H1 (cell line): ENCODE data around the gene S100A4. TPM values are rescaled to one million over a fixed set of nuclear protein-coding genes. Genes with fewer than 3 reads are reported as not detected.

Experiments
- CTCF ChIA-PET: fragments of 300-600 bp; sonication (Branson Sonifier 250); formaldehyde crosslinking; loops from one replicate; lab custom pipeline; 2021; ENCODE audit not compliant: partially characterized antibody; lab: Charles Lee
- POLR2A ChIA-PET: fragments of 300-600 bp; sonication (Branson Sonifier 250); formaldehyde crosslinking; loops from one replicate; lab custom pipeline; 2021; ENCODE audit warnings: inconsistent platforms; ENCODE audit not compliant: partially characterized antibody; lab: Charles Lee
- DNase-seq, 2 experiments: peaks; one replicate each; pipeline versions ENCODE4 v3.0.0 to v3.0.0-alpha.2; 2010 to 2022; ENCODE audit warnings: low spot score in 2 of 2, low read depth in 1 of 2, mixed read lengths in 1 of 2
- FAIRE-seq: peaks from 2 replicates; lab custom pipeline; 2011; peaks lifted over from hg19 to GRCh38; lab: Jason Lieb, UNC
- H2AFZ ChIP-seq: 2 replicates; pipeline ENCODE4 v1.8.1; 2012; ENCODE audit warnings: low read length, inconsistent platforms
- H2AK5ac ChIP-seq: 2 replicates; pipeline ENCODE4 v1.6.1; 2013; ENCODE audit warnings: low read depth, low read length
- H2BK120ac ChIP-seq: replicated peaks from 2 replicates; pipeline ENCODE3; 2013; ENCODE audit warnings: low read depth, low read length, inconsistent platforms
- H2BK12ac ChIP-seq: 2 replicates; pipeline ENCODE4 v1.6.1; 2013; ENCODE audit warnings: low read depth, low read length
- H2BK15ac ChIP-seq: 2 replicates; pipeline ENCODE4 v1.6.1; 2013; ENCODE audit warnings: low read length
- H2BK20ac ChIP-seq: 2 replicates; pipeline ENCODE4 v1.6.1; 2013; ENCODE audit warnings: low read length
- H2BK5ac ChIP-seq: 2 replicates; pipeline ENCODE4 v1.6.1; 2013; ENCODE audit warnings: low read depth, low read length
- H3K14ac ChIP-seq: 2 replicates; pipeline ENCODE4 v1.6.1; 2013; ENCODE audit warnings: inconsistent platforms; ENCODE audit not compliant: insufficient read length
- H3K18ac ChIP-seq: 2 replicates; pipeline ENCODE4 v1.6.1; 2013; ENCODE audit warnings: low read length; ENCODE audit errors: extremely low read depth
- H3K23ac ChIP-seq: 2 replicates; pipeline ENCODE4 v1.6.1; 2013; ENCODE audit warnings: inconsistent platforms; ENCODE audit not compliant: insufficient read length
- H3K23me2 ChIP-seq: 2 replicates; pipeline ENCODE4 v1.6.1; 2013; ENCODE audit warnings: low read depth, low read length
- H3K27ac ChIP-seq: 2 replicates; pipeline ENCODE4 v1.6.1; 2011; ENCODE audit warnings: low read depth, low read length, inconsistent platforms
- H3K27me3 ChIP-seq, 4 experiments: replicated peaks in 1 of 4; 1 replicate in 1 of 4; 2 replicates in 3 of 4; pipeline versions ENCODE4 v1.6.1 to v1.8.1; 2011 to 2013; ENCODE audit warnings: low read length in 3 of 4, mild to moderate bottlenecking in 3 of 4, inconsistent platforms in 2 of 4, mixed read lengths in 2 of 4, moderate library complexity in 1 of 4; ENCODE audit not compliant: control insufficient read depth in 3 of 4, insufficient read depth in 3 of 4; ENCODE audit errors: extremely low read depth in 1 of 4
- H3K36me3 ChIP-seq, 4 experiments: 2 replicates each; pipeline versions ENCODE4 v1.6.1 to v1.8.1; 2011 to 2013; ENCODE audit warnings: mild to moderate bottlenecking in 4 of 4, low read length in 3 of 4, moderate library complexity in 2 of 4, control low read depth in 1 of 4, inconsistent platforms in 1 of 4; ENCODE audit not compliant: insufficient read depth in 4 of 4, control insufficient read depth in 2 of 4
- H3K4ac ChIP-seq: replicated peaks from 2 replicates; pipeline ENCODE3; 2013; ENCODE audit warnings: low read length, low read depth, mixed read lengths, inconsistent platforms; ENCODE audit not compliant: insufficient read length
- H3K4me1 ChIP-seq, 4 experiments: replicated peaks in 1 of 4; 1 replicate in 1 of 4; 2 replicates in 3 of 4; pipeline versions ENCODE4 v1.6.1 to v1.8.1; 2011 to 2013; ENCODE audit warnings: low read length in 3 of 4, inconsistent platforms in 2 of 4, mixed read lengths in 1 of 4; ENCODE audit not compliant: insufficient read depth in 4 of 4, control insufficient read depth in 3 of 4
- H3K4me2 ChIP-seq, 2 experiments: 2 replicates each; pipeline versions ENCODE4 v1.6.1 to v1.8.1; 2011 to 2013; ENCODE audit warnings: low read depth in 2 of 2, low read length in 2 of 2, control low read depth in 1 of 2, inconsistent platforms in 1 of 2, mild to moderate bottlenecking in 1 of 2; ENCODE audit not compliant: insufficient read depth in 1 of 2
- H3K4me3 ChIP-seq, 4 experiments: fragments of 200-600, 300-600 bp in 1 of 4; sonication (generic), shearing (Covaris generic), sonication (Bioruptor Twin) in 1 of 4; 2 replicates each; pipeline versions ENCODE4 v1.5.1 to v1.8.1; 2011 to 2016; ENCODE audit warnings: low read length in 4 of 4, low read depth in 3 of 4, control low read depth in 2 of 4, inconsistent platforms in 2 of 4, mild to moderate bottlenecking in 2 of 4, mixed read lengths in 1 of 4, moderate library complexity in 1 of 4; ENCODE audit not compliant: insufficient read depth in 2 of 4; ENCODE audit errors: extremely low read depth in 1 of 4
- H3K56ac ChIP-seq: replicated peaks from 2 replicates; pipeline ENCODE3; 2013; ENCODE audit warnings: low read depth, mild to moderate bottlenecking, mixed read lengths, low read length, inconsistent platforms; ENCODE audit not compliant: insufficient read length
- H3K79me1 ChIP-seq: 2 replicates; pipeline ENCODE4 v1.6.1; 2013; ENCODE audit warnings: low read depth, low read length, control low read depth
- H3K79me2 ChIP-seq, 2 experiments: 2 replicates each; pipeline versions ENCODE4 v1.6.1 to v1.8.1; 2012 to 2013; ENCODE audit warnings: low read length in 2 of 2, mild to moderate bottlenecking in 2 of 2, inconsistent platforms in 1 of 2; ENCODE audit not compliant: insufficient read depth in 2 of 2, control insufficient read depth in 1 of 2
- H3K9ac ChIP-seq, 4 experiments: replicated peaks in 1 of 4; 1 replicate in 1 of 4; 2 replicates in 3 of 4; pipeline versions ENCODE4 v1.6.1 to v1.8.1; 2011 to 2013; ENCODE audit warnings: low read depth in 3 of 4, low read length in 3 of 4, control low read depth in 2 of 4, mild to moderate bottlenecking in 2 of 4, moderate library complexity in 2 of 4, inconsistent platforms in 1 of 4; ENCODE audit errors: extremely low read depth in 1 of 4
- H3K9me3 ChIP-seq, 2 experiments: 2 replicates each; pipeline versions ENCODE4 v1.6.1 to v1.8.1; 2012 to 2013; ENCODE audit warnings: mild to moderate bottlenecking in 2 of 2, moderate library complexity in 2 of 2, control low read depth in 1 of 2, inconsistent platforms in 1 of 2, low read depth in 1 of 2, low read length in 1 of 2, mixed read lengths in 1 of 2; ENCODE audit not compliant: insufficient read depth in 2 of 2
- H4K20me1 ChIP-seq, 2 experiments: replicated peaks in 1 of 2; 2 replicates each; pipeline versions ENCODE3 to v1.8.1; 2011 to 2013; ENCODE audit warnings: inconsistent platforms in 2 of 2, low read length in 2 of 2, mild to moderate bottlenecking in 1 of 2; ENCODE audit not compliant: insufficient read depth in 2 of 2, control insufficient read depth in 1 of 2
- H4K5ac ChIP-seq: 2 replicates; pipeline ENCODE4 v1.6.1; 2013; ENCODE audit warnings: low read length, low read depth, mixed read lengths, inconsistent platforms; ENCODE audit not compliant: insufficient read length
- H4K8ac ChIP-seq: 2 replicates; pipeline ENCODE4 v1.8.0; 2013; ENCODE audit warnings: mild to moderate bottlenecking, moderate library complexity, low read length, inconsistent platforms; ENCODE audit not compliant: insufficient read depth; ENCODE audit errors: extremely low read depth
- H4K91ac ChIP-seq: replicated peaks from 2 replicates; pipeline ENCODE3; 2013; ENCODE audit warnings: low read length, mixed read lengths, inconsistent platforms; ENCODE audit not compliant: insufficient read length
- CBX5 ChIP-seq: fragments of 300-800, 300-1000 bp; sonication (generic); IDR thresholded peaks from 2 replicates; pipeline ENCODE4 v1.7.1; 2016; ENCODE audit warnings: antibody characterized with exemption, low read length, low read depth
- TAF1 ChIP-seq: IDR thresholded peaks from 2 replicates; pipeline ENCODE4 v1.6.1; 2011; ENCODE audit warnings: mild to moderate bottlenecking, low read depth, low read length
- WGBS, 2 experiments: shearing (Covaris generic) in 1 of 2; methylation state at CpG; one replicate each; pipeline versions ENCODE4 v1.1.6 to v1.1.7; 2013 to 2015; ENCODE audit warnings: low lambda C conversion rate in 2 of 2, mixed read lengths in 2 of 2, inconsistent platforms in 1 of 2, low coverage in 1 of 2, missing lambda C conversion rate in 1 of 2; ENCODE audit not compliant: insufficient replicate concordance in 2 of 2, insufficient coverage in 1 of 2, insufficient read length in 1 of 2; ENCODE audit errors: extremely low coverage in 1 of 2, missing lambda C conversion rate in 1 of 2; 5-methylcytosine and 5-hydroxymethylcytosine counted together
- polyA plus RNA-seq, 7 experiments: library from polyadenylated mRNA; depleted of rRNA in 3 of 7; stranded (reverse) in 5 of 7; unstranded in 2 of 7; fragments of >200 nt in 5 of 7; fragments of 200-250 nt in 2 of 7; gene quantifications; 1 replicate in 5 of 7; 2 replicates in 1 of 7; 4 replicates in 1 of 7; pipeline versions ENCODE4 v1.2.1 to v1.2.3, GENCODE V29; 2011 to 2013; ENCODE audit warnings: missing spikeins in 2 of 7, mixed read lengths in 2 of 7
- total RNA-seq: library from RNA; stranded (reverse); fragmentation: NEBNext Ultra II Directional; extraction: Animal tissue kit (Norgen Biotek cat#: 25700); gene quantifications from 2 replicates; pipeline ENCODE4 v1.2.1, GENCODE V29; 2021

S100A4 gene
- total and polyA plus RNA-seq, 2 of the 8 experiments (the other 6 are each of a cell fraction or from before 2014, with no cell fraction given), result 36.3 to 85.4 TPM

GRCh38 chr1:153544453-153545066, 1.0 kb downstream of the S100A4 start:
- TF ChIP-seq TAF1 (0 out of 2 replicates have a peak, but pooled peaks have one; percentile 12), CBX5 (no peak)
- TF ChIP-seq, all 59 proteins: peak for 1
- H3K4me3 ChIP-seq, result peak overlapping the region in 1 of 4 experiments; percentile 32; a peak in 1 of 8 replicates

More at GRCh38 chr1:153544453-153545066, 1.0 kb downstream of the S100A4 start:
- peak overlapping the region; percentile 55; the same call in 1 of the 2 replicates for H3K27ac ChIP-seq
- peak overlapping the region; percentile 95; the same call in 1 of the 2 replicates for H2BK12ac ChIP-seq
- H3K4ac ChIP-seq, result peak overlapping the region; percentile 66
- no peaks in the 10 kb centered on the region; a peak in 2 of 7 replicates for H3K27me3 ChIP-seq
- H3K4me1 ChIP-seq, result peaks cover 4 to 31% (median 21%) of the 10 kb centered on the region in 4 experiments
- ChIA-PET CTCF (interaction anchor here (0.7 to 12.9 kb wide), 19 partner anchors 8 to 192 kb away, joined by 3 to 165 read pairs (median 6); partner anchors contain the start of genes S100A1, S100A13, S100A5 and S100A6), POLR2A (interaction anchor here (0.8 to 2.4 kb wide), 6 partner anchors 9 to 446 kb away, joined by 3 to 9 read pairs (median 6); partner anchors contain the start of genes RPS27, S100A13, S100A2 and S100A6)
- WGBS, 2 experiments, result 59% methylated on average over 10 of the region's 10 CpGs; no CpG with 5 or more reads in 1 of the 2 experiments
- no peaks in the 10 kb centered on the region for H3K79me2 ChIP-seq
- peak overlapping the region; percentile 15 for H4K8ac ChIP-seq
- no peaks in the 10 kb centered on the region for H3K79me1 ChIP-seq
- 0 out of 2 replicates have a peak overlapping the region, but pooled peaks have one; percentile 25 for H2BK20ac ChIP-seq
- no peak overlapping the region for H3K56ac ChIP-seq
- DNase-seq (no peak), FAIRE-seq (no peak)
- peak overlapping the region; percentile 98; the same call in 1 of the 2 replicates for H2BK15ac ChIP-seq
- no peak overlapping the region for H3K23ac ChIP-seq
- H4K91ac ChIP-seq, result peak overlapping the region; percentile 93
- no peaks in the 10 kb centered on the region for H3K36me3 ChIP-seq
- H4K20me1 ChIP-seq, result no peaks in the 10 kb centered on the region
- peak overlapping the region; percentile 93 for H2BK120ac ChIP-seq
- no peak overlapping the region; the same call in 1 of the 2 replicates for H2AFZ ChIP-seq
- no peak overlapping the region for H3K14ac ChIP-seq
- H2AK5ac ChIP-seq, result peak overlapping the region; percentile 87; the same call in 1 of the 2 replicates
- peaks cover 6% of the 10 kb centered on the region for H3K23me2 ChIP-seq
- H3K4me2 ChIP-seq, result peak overlapping the region; percentile 46 to 60
- H3K9ac ChIP-seq, result peak overlapping the region in 1 of 4 experiments; percentile 15; a peak in 3 of 7 replicates
- H3K18ac ChIP-seq, result peak overlapping the region; percentile 96
- no peaks in the 10 kb centered on the region for H3K9me3 ChIP-seq
- peak overlapping the region; percentile 91 for H2BK5ac ChIP-seq
- peak overlapping the region; percentile 59 for H4K5ac ChIP-seq
